Smooth muscle cell (in vitro differentiated cells): ENCODE results near the gene SCN3A. TPM values are rescaled to one million over a fixed set of nuclear protein-coding genes. Genes with fewer than 3 reads are reported as not detected.

Experiments used
- DNase-seq: peaks from one replicate; lab custom pipeline; 2025; ENCODE audit not compliant: unreplicated experiment; lab: John Stamatoyannopoulos, UW
- H2AFZ ChIP-seq: fragments of 200-600 bp; sonication (generic); 2 replicates; pipeline ENCODE4 v1.6.0; 2016; ENCODE audit warnings: antibody characterized with exemption, low read depth, mild to moderate bottlenecking
- H3F3A ChIP-seq: fragments of 200-600 bp; sonication (generic); 2 replicates; pipeline ENCODE4 v1.6.0; 2017; ENCODE audit warnings: antibody characterized with exemption, low read depth
- H3K27ac ChIP-seq: fragments of 200-600 bp; sonication (generic); 2 replicates; pipeline ENCODE4 v1.5.1; 2016; ENCODE audit warnings: low read depth, mild to moderate bottlenecking
- H3K27me3 ChIP-seq: fragments of 200-600 bp; sonication (generic); 2 replicates; pipeline ENCODE4 v1.6.1; 2016; ENCODE audit warnings: low read depth, mild to moderate bottlenecking
- H3K36me3 ChIP-seq: fragments of 200-600 bp; sonication (generic); 2 replicates; pipeline ENCODE4 v1.5.1; 2016; ENCODE audit warnings: low read depth
- H3K4me1 ChIP-seq: fragments of 200-600 bp; sonication (generic); 2 replicates; pipeline ENCODE4 v1.5.1; 2016; ENCODE audit warnings: low read depth
- H3K4me2 ChIP-seq: fragments of 200-600 bp; sonication (generic); 2 replicates; pipeline ENCODE4 v1.6.0; 2016; ENCODE audit warnings: mild to moderate bottlenecking
- H3K4me3 ChIP-seq: fragments of 200-600 bp; sonication (generic); 2 replicates; pipeline ENCODE4 v1.5.1; 2016; ENCODE audit warnings: mild to moderate bottlenecking
- H3K79me2 ChIP-seq: fragments of 200-600 bp; sonication (generic); 2 replicates; pipeline ENCODE4 v1.6.0; 2016; ENCODE audit warnings: low read depth, mild to moderate bottlenecking
- H3K9ac ChIP-seq: fragments of 200-600 bp; sonication (generic); 2 replicates; pipeline ENCODE4 v1.6.0; 2016; ENCODE audit warnings: low read depth
- H3K9me3 ChIP-seq: fragments of 200-600 bp; sonication (generic); replicated peaks from 2 replicates; pipeline ENCODE4 v1.5.1; 2016; ENCODE audit warnings: low read depth
- H4K20me1 ChIP-seq: fragments of 200-600 bp; sonication (generic); 2 replicates; pipeline ENCODE4 v1.6.0; 2016; ENCODE audit warnings: low read depth
- CTCF ChIP-seq: fragments of 200-600 bp; sonication (generic); IDR thresholded peaks from 2 replicates; pipeline ENCODE4 v1.5.1; 2017; ENCODE audit warnings: borderline replicate concordance, mild to moderate bottlenecking, antibody characterized with exemption; ENCODE audit not compliant: insufficient read depth, poor library complexity, severe bottlenecking
- WGBS: methylation state at CpG from one replicate; pipeline ENCODE4 v1.1.7; 2016; ENCODE audit warnings: low lambda C conversion rate; 5-methylcytosine and 5-hydroxymethylcytosine counted together
- polyA plus RNA-seq: library from polyadenylated mRNA; unstranded; fragments of >200 nt; fragmentation: Nextera tagmentation; extraction: Ambion mirVana; gene quantifications from 2 replicates; pipeline ENCODE4 v1.2.1, GENCODE V29; 2016
- total RNA-seq: library from RNA; depleted of rRNA; stranded (reverse); fragments of >200 nt; gene quantifications from 2 replicates; pipeline ENCODE4 v1.2.3, GENCODE V29; 2014

Gene SCN3A
- not detected in 2 replicates for total RNA-seq
- not detected in 2 replicates for polyA plus RNA-seq

GRCh38 chr2:165203689-165204559, at the start of gene SCN3A:
Gene SCN3A, minus strand, starts transcription at chr2:165204050. Its CDS starts 27,656 bp downstream, at chr2:165176394.
- DNase-seq, result no peak
- Histone ChIP-seq H3K27me3 (no peaks in the 10 kb centered on the region), H3K4me3 (no peak within 1 kb of the TSS), H4K20me1 (no peaks in the 10 kb centered on the region), H3K36me3 (no peaks in the 10 kb centered on the region), H3K79me2 (no peaks in the 10 kb centered on the region), H3K27ac (no peak within 1 kb of the TSS), H3K9ac (no peak within 1 kb of the TSS), H2AFZ (no peak within 1 kb of the TSS), H3K4me1 (no peaks in the 10 kb centered on the region), H3F3A (no peaks in the 10 kb centered on the region), H3K9me3 (no peaks in the 10 kb centered on the region), H3K4me2 (no peak within 1 kb of the TSS)
- TF ChIP-seq CTCF, result peak; percentile 80
- WGBS, result 20% methylated on average over 8 of the region's 8 CpGs

- H3K36me3 ChIP-seq, result no peaks in the 10 kb centered on the region
- no peaks in the 10 kb centered on the region for H3K79me2 ChIP-seq
- H3K4me3 ChIP-seq, result no peak overlapping the region
- no peaks in the 10 kb centered on the region for H3K9me3 ChIP-seq
- no peak overlapping the region for H3K27ac ChIP-seq
- H3K9ac ChIP-seq, result no peak overlapping the region
- no peak for TF ChIP-seq CTCF
- H3K27me3 ChIP-seq, result no peaks in the 10 kb centered on the region
- H3F3A ChIP-seq, result no peaks in the 10 kb centered on the region
- no peaks in the 10 kb centered on the region for H4K20me1 ChIP-seq
- DNase-seq, result no peak
- H2AFZ ChIP-seq, result no peak overlapping the region
- H3K4me2 ChIP-seq, result no peak overlapping the region
- no peaks in the 10 kb centered on the region for H3K4me1 ChIP-seq
These were observed 49.3 kb upstream of the SCN3A start for GRCh38 chr2:165253178-165253577.

- TF ChIP-seq CTCF, result no peak
- no peak overlapping the region for H3K27ac ChIP-seq
- no peaks in the 10 kb centered on the region for H3K36me3 ChIP-seq
- 93% methylated on average over 4 of the region's 4 CpGs for WGBS
- no peaks in the 10 kb centered on the region for H4K20me1 ChIP-seq
- no peaks in the 10 kb centered on the region for H3F3A ChIP-seq
- H3K4me1 ChIP-seq, result no peaks in the 10 kb centered on the region
- H3K4me3 ChIP-seq, result no peak overlapping the region
- no peak overlapping the region for H2AFZ ChIP-seq
- no peaks in the 10 kb centered on the region for H3K27me3 ChIP-seq
- no peak overlapping the region for H3K9ac ChIP-seq
- no peaks in the 10 kb centered on the region for H3K79me2 ChIP-seq
- H3K9me3 ChIP-seq, result no peaks in the 10 kb centered on the region
- H3K4me2 ChIP-seq, result no peak overlapping the region
- no peak for DNase-seq
These were observed 47.5 kb upstream of the SCN3A start for GRCh38 chr2:165251366-165251765.

GRCh38 chr2:165248238-165248637, 44.4 kb upstream of the SCN3A start:
- Histone ChIP-seq H3K36me3 (no peaks in the 10 kb centered on the region), H3K79me2 (no peaks in the 10 kb centered on the region), H3K9ac (no peak overlapping the region), H3K27ac (no peak overlapping the region), H3F3A (no peaks in the 10 kb centered on the region), H3K9me3 (no peaks in the 10 kb centered on the region), H3K4me1 (no peaks in the 10 kb centered on the region), H2AFZ (no peak overlapping the region), H4K20me1 (no peaks in the 10 kb centered on the region), H3K4me2 (no peak overlapping the region), H3K4me3 (no peak overlapping the region), H3K27me3 (no peaks in the 10 kb centered on the region)
- DNase-seq, result no peak
- no peak for TF ChIP-seq CTCF
- WGBS, result 44% methylated on average over 2 of the region's 2 CpGs
